ENCODE data around the gene ELOVL4. TPM values are rescaled to one million over a fixed set of nuclear protein-coding genes. Genes with fewer than 3 reads are reported as not detected.

Gene ELOVL4
- total RNA-seq = 2.0 and 2.1 TPM in 2 replicates

DNA sequence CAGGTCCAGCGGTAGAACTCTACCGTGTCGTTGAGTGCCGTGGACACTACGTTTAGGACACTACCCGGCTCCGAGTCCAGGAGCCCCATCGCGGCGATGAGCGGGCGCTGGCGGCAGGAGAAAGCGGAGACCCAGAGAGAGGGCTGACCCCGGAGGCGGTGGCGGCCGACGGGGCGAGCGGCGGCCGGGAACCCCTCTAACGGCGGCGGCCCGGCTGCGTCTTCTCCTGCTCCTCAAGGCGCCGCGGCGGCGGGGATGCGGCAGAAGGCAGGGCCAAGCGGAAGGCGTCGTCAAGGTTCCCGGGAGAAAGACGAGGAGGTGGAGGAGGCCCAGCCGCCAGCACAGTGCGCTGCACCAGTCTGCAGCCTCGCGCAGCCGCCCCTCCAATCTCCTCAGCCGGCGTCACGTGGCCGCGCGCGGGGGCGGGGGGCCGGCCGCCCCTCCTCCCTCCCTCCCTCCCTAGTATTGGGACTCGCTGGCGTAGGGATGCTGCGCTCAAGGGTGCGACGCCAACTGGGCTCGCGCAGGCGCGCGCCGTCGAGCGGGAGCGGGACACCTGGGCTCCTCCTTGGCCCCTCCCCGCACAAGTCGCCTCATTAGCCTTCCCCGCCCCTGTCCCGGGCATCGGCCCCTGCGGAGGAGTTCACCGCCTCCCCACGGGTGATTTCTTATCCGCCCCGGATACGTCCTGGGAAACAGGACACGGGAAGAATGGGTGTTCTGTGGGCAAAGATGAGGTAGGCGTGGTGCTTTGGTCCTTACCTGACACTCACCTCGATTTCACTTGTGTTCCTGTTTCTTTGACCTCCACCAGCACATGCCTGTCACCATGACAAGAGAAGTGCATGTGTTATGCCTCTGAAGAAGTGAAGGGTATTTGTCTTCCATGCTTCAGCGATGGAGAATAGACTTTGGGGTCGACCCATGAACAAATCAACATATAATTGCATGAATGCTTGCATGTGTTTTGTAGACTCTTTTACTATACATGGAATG, at the start of gene ELOVL4:
TSS of gene ELOVL4 (minus strand) at position 363 of the 996 bp plus-strand sequence. CDS start at position 89, 274 bp downstream.
- H3K27ac Mint-ChIP-seq = peak within 1 kb of the TSS; percentile 54
- H3K4me3 Mint-ChIP-seq = peak within 1 kb of the TSS; percentile 87
- H3K9me3 Mint-ChIP-seq = no peaks in the 10 kb centered on the region

DNA sequence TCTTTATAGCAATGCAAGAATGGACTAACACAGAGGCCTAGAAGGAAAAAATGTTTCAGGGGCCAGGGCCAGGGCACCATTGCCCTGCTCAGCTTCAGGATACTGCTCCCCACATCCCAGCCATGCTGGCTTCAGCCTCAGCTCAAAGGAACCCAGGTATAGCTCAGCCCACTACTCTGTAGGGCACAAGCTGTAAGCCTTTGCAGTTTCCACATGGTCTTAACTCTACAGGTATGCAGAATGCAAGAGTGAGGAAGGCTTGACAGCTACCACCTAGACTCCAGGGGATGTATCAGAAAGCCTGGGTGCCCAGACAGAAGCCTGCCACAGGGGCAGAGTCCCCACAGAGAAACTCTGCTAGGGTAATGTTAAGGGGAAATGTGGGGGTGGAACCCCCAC, 46.6 kb upstream of the ELOVL4 start:
- H3K27ac Mint-ChIP-seq = no peak overlapping the region
- H3K4me1 Mint-ChIP-seq (ENCODE audit: low read depth) = no peaks in the 10 kb centered on the region
- intact Hi-C loops (cut with micrococcal nuclease) = no loop called here
- DNase-seq (ENCODE audit: low spot score) = no peak
- H3K9me3 Mint-ChIP-seq = no peaks in the 10 kb centered on the region
- peaks cover 13% of the 10 kb centered on the region for H3K27me3 Mint-ChIP-seq (ENCODE audit: insufficient read depth)
- no peaks in the 10 kb centered on the region for H3K36me3 Mint-ChIP-seq (ENCODE audit: low read depth)
- H3K4me3 Mint-ChIP-seq = no peak overlapping the region

More for the DNA sequence above, at the start of gene ELOVL4:
- peaks cover 21% of the 10 kb centered on the region for H3K4me1 Mint-ChIP-seq (ENCODE audit: low read depth)
- intact Hi-C loops (cut with micrococcal nuclease) = loop anchor here (1.0 to 10.0 kb wide), 7 partner anchors 57 to 1807 kb away; partner anchors contain the start of genes BCKDHB, HMGN3, LCA5 and TENT5A
- H3K27me3 Mint-ChIP-seq (ENCODE audit: insufficient read depth) = peaks cover 37% of the 10 kb centered on the region
- no peaks in the 10 kb centered on the region for H3K36me3 Mint-ChIP-seq (ENCODE audit: low read depth)
- DNase-seq (ENCODE audit: low spot score) = peak; percentile 26

DNA sequence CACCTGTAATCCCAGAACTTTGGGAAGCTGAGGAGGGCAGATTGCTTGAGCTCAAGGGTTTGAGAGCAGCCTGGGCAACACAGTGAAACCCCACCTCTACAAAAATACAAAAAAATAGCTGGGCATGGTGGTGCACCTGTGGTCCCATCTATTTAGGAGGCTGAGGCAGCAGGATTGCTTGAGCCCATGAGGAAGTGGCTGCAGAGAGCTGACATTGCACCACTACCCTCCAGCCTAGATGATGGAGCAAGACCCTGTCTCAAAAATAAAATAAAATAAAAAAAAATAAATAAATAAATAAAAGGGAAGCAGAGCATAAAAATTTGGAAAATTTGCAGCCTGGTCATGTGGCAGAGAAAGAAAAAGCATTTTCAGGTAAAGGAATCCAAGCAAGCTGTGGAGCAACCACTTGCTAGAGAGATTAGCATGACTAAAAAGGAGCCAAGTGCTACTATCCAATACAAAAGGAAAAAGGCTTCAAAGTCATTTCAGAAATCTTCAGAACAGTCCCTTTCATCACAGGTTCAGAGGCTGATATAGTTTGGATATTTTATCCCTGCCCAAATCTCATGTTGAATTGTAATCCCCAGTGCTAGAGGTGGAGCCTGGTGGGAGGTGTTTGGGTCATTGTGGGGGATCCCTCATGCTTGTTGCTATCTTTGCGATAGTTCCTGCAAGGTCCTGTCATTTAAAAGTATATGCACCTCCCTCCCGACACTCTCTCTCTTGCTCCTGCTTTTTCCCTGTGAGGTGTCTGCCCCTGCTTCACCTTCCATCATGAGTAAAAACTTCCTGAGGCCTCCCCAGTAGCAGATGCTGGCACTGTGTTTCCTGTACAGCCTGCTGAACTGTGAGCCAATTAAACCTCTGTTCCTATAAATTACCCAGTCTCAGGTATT, 45.9 kb upstream of the ELOVL4 start:
- Mint-ChIP-seq H3K36me3 (ENCODE audit: low read depth) (no peaks in the 10 kb centered on the region), H3K4me1 (ENCODE audit: low read depth) (no peaks in the 10 kb centered on the region), H3K9me3 (no peaks in the 10 kb centered on the region), H3K4me3 (no peak overlapping the region), H3K27me3 (ENCODE audit: insufficient read depth) (peaks cover 10% of the 10 kb centered on the region), H3K27ac (no peak overlapping the region)
- no peak for DNase-seq (ENCODE audit: low spot score)
- intact Hi-C loops (cut with micrococcal nuclease) = no loop called here

DNA sequence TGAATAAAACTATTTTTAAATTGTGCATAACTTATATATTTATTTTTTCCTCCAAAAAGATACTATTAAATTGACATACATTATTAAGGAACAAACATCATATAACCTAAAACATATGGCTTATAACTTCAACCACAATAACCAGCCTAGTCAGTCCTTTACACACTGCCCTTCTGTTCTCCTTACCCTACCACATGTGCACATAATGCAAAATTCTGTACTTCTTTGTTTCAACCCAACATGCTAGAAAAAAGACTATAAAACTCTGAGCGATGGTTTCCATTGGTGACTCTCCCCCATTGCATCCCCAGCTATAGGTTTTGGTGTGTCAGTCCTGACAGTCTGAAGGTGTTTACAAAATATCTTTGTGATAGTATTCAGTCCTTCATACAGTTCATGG, 42.3 kb upstream of the ELOVL4 start:
- H3K27ac Mint-ChIP-seq = no peak overlapping the region
- H3K4me1 Mint-ChIP-seq (ENCODE audit: low read depth) = no peaks in the 10 kb centered on the region
- H3K4me3 Mint-ChIP-seq = no peak overlapping the region
- H3K36me3 Mint-ChIP-seq (ENCODE audit: low read depth) = no peaks in the 10 kb centered on the region
- H3K27me3 Mint-ChIP-seq (ENCODE audit: insufficient read depth) = no peaks in the 10 kb centered on the region
- DNase-seq (ENCODE audit: low spot score) = no peak
- no peaks in the 10 kb centered on the region for H3K9me3 Mint-ChIP-seq
- intact Hi-C loops (cut with micrococcal nuclease) = no loop called here

DNA sequence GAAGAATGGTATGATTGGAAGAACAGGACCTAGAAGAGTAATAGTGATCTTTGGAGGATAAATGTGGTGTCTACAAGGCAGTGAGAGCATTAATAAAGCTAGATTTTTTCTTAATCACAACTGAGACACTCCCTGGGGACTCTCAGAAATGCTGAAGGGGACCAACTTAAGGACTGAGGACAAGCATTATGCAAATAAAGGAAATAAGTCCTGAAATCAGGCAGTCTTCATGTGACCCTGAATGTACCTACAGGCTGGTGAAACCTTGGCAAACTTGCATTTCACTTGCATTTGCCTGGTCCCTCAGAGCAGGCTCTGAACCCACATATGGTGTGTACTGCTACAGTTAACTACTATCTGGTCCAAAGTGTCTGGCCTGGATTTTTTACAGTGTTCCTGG, 37.8 kb upstream of the ELOVL4 start:
- intact Hi-C loops (cut with micrococcal nuclease) = no loop called here
- DNase-seq (ENCODE audit: low spot score) = no peak
- Mint-ChIP-seq H3K4me3 (no peak overlapping the region), H3K36me3 (ENCODE audit: low read depth) (no peaks in the 10 kb centered on the region), H3K4me1 (ENCODE audit: low read depth) (no peaks in the 10 kb centered on the region), H3K9me3 (no peaks in the 10 kb centered on the region), H3K27me3 (ENCODE audit: insufficient read depth) (peaks cover 4% of the 10 kb centered on the region), H3K27ac (no peak overlapping the region)

DNA sequence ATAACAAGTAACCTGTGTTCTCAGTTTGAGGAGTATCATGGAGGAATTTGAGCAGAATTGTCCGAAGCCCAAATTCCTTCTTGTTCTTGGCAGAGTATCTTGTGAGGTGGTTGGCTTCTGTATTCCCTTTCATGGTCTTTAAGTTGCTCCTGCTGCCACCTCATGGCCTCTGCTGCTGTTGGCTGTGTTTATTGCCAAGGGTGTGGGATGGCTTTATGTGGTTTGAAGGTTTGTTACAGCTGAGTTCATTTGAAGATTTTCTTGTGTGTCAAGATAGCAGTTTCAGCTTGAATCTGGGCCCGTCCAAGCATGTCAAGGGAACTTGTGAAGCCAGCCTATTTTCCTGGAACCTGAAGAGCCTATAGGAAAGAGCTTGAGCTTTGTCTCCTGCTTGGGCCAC, 36.9 kb upstream of the ELOVL4 start:
- Mint-ChIP-seq H3K36me3 (ENCODE audit: low read depth) (no peaks in the 10 kb centered on the region), H3K27me3 (ENCODE audit: insufficient read depth) (peaks cover 4% of the 10 kb centered on the region), H3K4me1 (ENCODE audit: low read depth) (no peaks in the 10 kb centered on the region), H3K4me3 (no peak overlapping the region), H3K27ac (no peak overlapping the region), H3K9me3 (no peaks in the 10 kb centered on the region)
- intact Hi-C loops (cut with micrococcal nuclease) = no loop called here
- no peak for DNase-seq (ENCODE audit: low spot score)

DNA sequence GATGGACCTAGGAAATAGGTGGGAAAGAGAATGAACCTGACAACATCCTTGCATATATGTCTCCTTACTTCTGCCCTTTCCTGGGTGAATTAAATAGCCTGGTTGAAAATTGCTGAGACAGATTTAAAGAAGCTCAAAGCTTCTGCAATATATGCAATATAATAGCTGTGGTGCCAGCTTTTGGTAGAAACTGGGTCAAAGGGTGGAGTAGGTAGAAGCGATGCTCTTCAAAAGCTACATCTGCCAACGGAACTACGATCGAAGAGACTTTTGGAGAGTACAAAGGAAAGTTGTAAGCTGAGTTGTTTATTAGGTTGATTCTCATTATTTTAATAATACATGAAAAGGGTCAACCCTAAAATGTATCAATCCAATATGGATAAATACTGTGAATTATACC, 34.3 kb upstream of the ELOVL4 start:
- no peaks in the 10 kb centered on the region for H3K9me3 Mint-ChIP-seq
- no peaks in the 10 kb centered on the region for H3K4me1 Mint-ChIP-seq (ENCODE audit: low read depth)
- DNase-seq (ENCODE audit: low spot score) = no peak
- no peak overlapping the region for H3K27ac Mint-ChIP-seq
- peaks cover 4% of the 10 kb centered on the region for H3K27me3 Mint-ChIP-seq (ENCODE audit: insufficient read depth)
- H3K4me3 Mint-ChIP-seq = no peak overlapping the region
- H3K36me3 Mint-ChIP-seq (ENCODE audit: low read depth) = no peaks in the 10 kb centered on the region
- intact Hi-C loops (cut with micrococcal nuclease) = no loop called here

DNA sequence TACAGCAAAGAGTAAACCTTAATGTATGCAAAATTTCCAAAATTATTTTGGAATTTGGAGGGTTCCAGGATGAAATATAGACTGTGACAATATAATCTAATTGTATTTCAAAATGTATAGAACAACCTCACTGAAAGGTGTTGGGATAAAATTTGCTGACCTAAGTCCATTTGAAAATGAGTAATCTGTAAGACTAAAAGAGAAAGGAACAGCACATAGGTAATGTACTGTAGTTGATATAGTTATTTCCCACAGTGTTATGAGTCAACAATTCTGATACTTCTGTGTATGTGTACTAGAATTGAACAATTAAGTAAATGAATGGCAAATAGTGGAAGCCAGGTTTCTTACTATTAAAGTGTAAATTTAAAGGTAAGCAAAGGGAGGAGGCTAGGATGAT, 23.8 kb upstream of the ELOVL4 start:
- no peak for DNase-seq (ENCODE audit: low spot score)
- Mint-ChIP-seq H3K9me3 (peaks cover 22% of the 10 kb centered on the region), H3K4me1 (ENCODE audit: low read depth) (no peaks in the 10 kb centered on the region), H3K36me3 (ENCODE audit: low read depth) (no peaks in the 10 kb centered on the region), H3K27ac (no peak overlapping the region), H3K27me3 (ENCODE audit: insufficient read depth) (peaks cover 4% of the 10 kb centered on the region), H3K4me3 (no peak overlapping the region)
- intact Hi-C loops (cut with micrococcal nuclease) = no loop called here

DNA sequence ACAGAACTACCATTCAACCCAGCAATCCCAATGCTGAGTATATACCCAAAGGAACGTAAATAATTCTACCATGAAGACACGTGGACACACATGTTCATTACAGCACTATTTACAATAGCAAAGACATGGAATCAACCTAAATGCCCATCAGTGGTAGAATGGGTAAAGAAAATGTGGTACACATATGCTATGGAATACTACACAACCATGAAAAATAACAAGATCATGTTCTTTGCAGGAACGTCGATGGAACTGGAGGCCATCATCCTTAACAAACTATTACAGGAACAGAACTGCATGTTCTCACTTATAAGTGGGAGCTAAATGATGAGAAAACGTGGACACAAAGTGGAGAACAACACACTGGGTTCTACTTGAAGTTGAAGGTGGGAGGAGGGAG, 22.4 kb upstream of the ELOVL4 start:
- Mint-ChIP-seq H3K4me3 (no peak overlapping the region), H3K27me3 (ENCODE audit: insufficient read depth) (peaks cover 4% of the 10 kb centered on the region), H3K27ac (no peak overlapping the region), H3K4me1 (ENCODE audit: low read depth) (no peaks in the 10 kb centered on the region), H3K9me3 (peaks cover 22% of the 10 kb centered on the region), H3K36me3 (ENCODE audit: low read depth) (no peaks in the 10 kb centered on the region)
- intact Hi-C loops (cut with micrococcal nuclease) = no loop called here
- no peak for DNase-seq (ENCODE audit: low spot score)

DNA sequence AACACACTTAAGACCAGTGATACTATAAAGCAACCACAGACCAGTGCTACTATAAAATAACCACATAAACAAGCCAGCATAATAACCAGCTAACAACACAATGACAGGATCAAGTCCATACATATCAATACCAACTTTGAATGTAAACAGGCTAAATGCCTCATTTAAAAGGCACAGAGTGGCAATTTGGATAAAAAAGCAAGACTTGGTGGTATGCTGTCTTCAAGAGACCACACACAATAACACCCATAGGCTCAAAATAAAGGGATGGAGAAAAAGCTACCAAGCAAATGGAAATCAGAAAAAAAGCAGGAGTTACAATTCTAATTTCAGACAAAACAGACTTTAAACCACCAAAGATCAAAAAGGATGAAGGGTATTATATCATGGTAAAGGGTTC, 19.8 kb upstream of the ELOVL4 start:
- peaks cover 14% of the 10 kb centered on the region for H3K27me3 Mint-ChIP-seq (ENCODE audit: insufficient read depth)
- H3K4me3 Mint-ChIP-seq = no peak overlapping the region
- intact Hi-C loops (cut with micrococcal nuclease) = no loop called here
- no peaks in the 10 kb centered on the region for H3K4me1 Mint-ChIP-seq (ENCODE audit: low read depth)
- H3K36me3 Mint-ChIP-seq (ENCODE audit: low read depth) = no peaks in the 10 kb centered on the region
- no peak for DNase-seq (ENCODE audit: low spot score)
- no peak overlapping the region for H3K27ac Mint-ChIP-seq
- peaks cover 22% of the 10 kb centered on the region for H3K9me3 Mint-ChIP-seq

DNA sequence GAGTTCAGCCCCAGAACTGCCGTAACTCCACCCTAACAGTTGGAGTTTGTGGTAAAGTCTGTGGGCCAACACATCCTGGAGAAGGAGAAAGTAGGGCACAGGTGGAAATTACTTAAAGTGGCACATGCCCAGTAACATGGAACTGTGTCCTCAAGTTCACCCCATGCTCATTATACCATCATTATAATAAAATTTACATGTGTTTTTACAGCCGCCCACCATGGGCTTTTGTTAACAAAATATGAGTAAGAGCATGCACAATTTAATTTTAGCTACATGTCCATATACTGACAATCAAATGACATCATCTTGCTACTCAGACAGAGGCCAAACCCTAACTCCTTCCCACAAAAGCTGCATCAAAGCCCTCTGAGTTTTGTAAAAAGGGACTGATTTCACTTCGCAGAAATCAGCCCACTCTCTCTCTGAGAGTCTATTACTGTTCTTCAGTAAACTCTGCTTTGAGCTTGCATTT, 17.3 kb upstream of the ELOVL4 start:
- intact Hi-C loops (cut with micrococcal nuclease) = no loop called here
- DNase-seq (ENCODE audit: low spot score) = no peak
- H3K27ac Mint-ChIP-seq = no peak overlapping the region
- peaks cover 21% of the 10 kb centered on the region for H3K27me3 Mint-ChIP-seq (ENCODE audit: insufficient read depth)
- H3K4me3 Mint-ChIP-seq = no peak overlapping the region
- no peaks in the 10 kb centered on the region for H3K4me1 Mint-ChIP-seq (ENCODE audit: low read depth)
- H3K36me3 Mint-ChIP-seq (ENCODE audit: low read depth) = no peaks in the 10 kb centered on the region
- peaks cover 18% of the 10 kb centered on the region for H3K9me3 Mint-ChIP-seq

DNA sequence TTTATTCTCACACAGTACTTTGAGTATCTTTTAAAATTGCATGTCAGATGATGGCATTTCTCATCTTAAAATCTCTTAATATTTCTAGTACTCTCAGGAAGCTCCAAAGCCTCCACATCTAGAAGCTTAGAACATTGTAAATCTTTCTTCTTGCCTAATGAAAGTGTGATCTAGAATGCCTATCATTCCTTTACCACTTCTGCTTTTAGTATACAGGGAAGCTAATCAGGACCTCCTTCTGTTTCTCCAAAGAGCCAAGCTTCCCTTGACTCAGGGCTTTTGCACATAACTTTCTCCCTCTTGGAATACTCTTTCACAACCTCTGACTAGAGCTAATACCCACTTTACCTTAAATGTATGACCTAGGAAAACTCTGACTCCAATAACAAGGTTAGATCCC, 7.5 kb upstream of the ELOVL4 start:
- Mint-ChIP-seq H3K36me3 (ENCODE audit: low read depth) (no peaks in the 10 kb centered on the region), H3K4me1 (ENCODE audit: low read depth) (no peaks in the 10 kb centered on the region), H3K27ac (no peak overlapping the region), H3K9me3 (peaks cover 3% of the 10 kb centered on the region), H3K27me3 (ENCODE audit: insufficient read depth) (peaks cover 3% of the 10 kb centered on the region), H3K4me3 (no peak overlapping the region)
- no peak for DNase-seq (ENCODE audit: low spot score)
- intact Hi-C loops (cut with micrococcal nuclease) = no loop called here
